Lung (tissue), 12 donors: ENCODE data around the gene BPIFB3. TPM values are rescaled to one million over a fixed set of nuclear protein-coding genes. Genes with fewer than 3 reads are reported as not detected.
"Not testable (repeated sequence)": the region's sequence is repeated elsewhere in the genome, so short reads cannot be mapped to it uniquely, and the experiment has no call there.

ENCODE experiments used
- ATAC-seq: fragments of 200-7000 bp; cut with Tn5 transposase; one replicate; pipeline ENCODE4 v1.9.1; 2020; ENCODE audit warnings: moderate number of reproducible peaks; ENCODE audit not compliant: insufficient read depth, low FRiP score
- DNase-seq, 3 donors: peaks; one replicate each; pipeline ENCODE4 v3.0.0-alpha.2; 2013 to 2017
- H3K27ac ChIP-seq, 2 donors: one replicate each; pipeline ENCODE4 v1.5.1; 2013; ENCODE audit warnings: mild to moderate bottlenecking in 2 of 2, moderate library complexity in 2 of 2, control low read depth in 1 of 2, inconsistent platforms in 1 of 2, low read depth in 1 of 2, low read length in 1 of 2
- H3K27me3 ChIP-seq, 3 donors: one replicate each; pipeline ENCODE4 v1.5.1; 2013; ENCODE audit warnings: low read length in 2 of 3; ENCODE audit not compliant: control insufficient read depth in 3 of 3, insufficient read depth in 3 of 3
- H3K36me3 ChIP-seq, 4 donors: one replicate each; pipeline ENCODE4 v1.5.1; 2013; ENCODE audit warnings: low read length in 4 of 4, mild to moderate bottlenecking in 1 of 4, moderate library complexity in 1 of 4; ENCODE audit not compliant: control insufficient read depth in 4 of 4, insufficient read depth in 4 of 4
- H3K4me1 ChIP-seq, 5 donors: one replicate each; pipeline ENCODE4 v1.5.1; 2013; ENCODE audit warnings: low read length in 5 of 5, mild to moderate bottlenecking in 2 of 5, moderate library complexity in 1 of 5; ENCODE audit not compliant: control insufficient read depth in 5 of 5, insufficient read depth in 5 of 5
- H3K4me3 ChIP-seq: one replicate; pipeline ENCODE4 v1.5.1; 2013; ENCODE audit warnings: mild to moderate bottlenecking, control low read depth, moderate library complexity
- H3K9ac ChIP-seq, 2 donors: one replicate each; pipeline ENCODE4 v1.5.1; 2013; ENCODE audit warnings: low read length in 2 of 2, control low read depth in 1 of 2; ENCODE audit not compliant: insufficient read depth in 1 of 2
- H3K9me3 ChIP-seq, 4 donors: one replicate each; pipeline ENCODE4 v1.5.1; 2013; ENCODE audit warnings: low read length in 3 of 4, mild to moderate bottlenecking in 1 of 4, moderate library complexity in 1 of 4; ENCODE audit not compliant: control insufficient read depth in 4 of 4, insufficient read depth in 3 of 4
- CTCF ChIP-seq: IDR thresholded peaks from 2 replicates; pipeline ENCODE4 v1.5.1; 2012; ENCODE audit warnings: mild to moderate bottlenecking; ENCODE audit errors: control extremely low read depth, extremely low read depth
- WGBS, 2 donors: extraction: QIAGEN DNeasy Blood & Tissue Kit; methylation state at CpG; one replicate each; pipeline ENCODE4 v1.1.7; 2013; 5-methylcytosine and 5-hydroxymethylcytosine counted together
- polyA plus RNA-seq, 2 donors: library from polyadenylated mRNA; stranded (reverse); fragments of 200-250 nt; gene quantifications; one replicate each; pipeline ENCODE4 v1.2.1, GENCODE V29; 2013
- total RNA-seq, 2 donors: library from RNA; depleted of rRNA in 1 of 2; stranded (reverse); fragments of >200 nt in 1 of 2; gene quantifications; one replicate each; pipeline ENCODE4 v1.2.1, GENCODE V29; 2014 to 2021
- donor health status: control.
- donor health status: control.
- donor health status: Bipolar disorder and iron deficiency.
- donor health status: healthy.
- donor health status: DM: yes; HTN: yes; CAD: no.

The BPIFB3 gene
- total and polyA plus RNA-seq, 4 donors = not detected

- Histone ChIP-seq H3K9me3 (no peaks in the 10 kb centered on the region), H3K27me3 (no peaks in the 10 kb centered on the region), H3K27ac (no peak overlapping the region), H3K4me1 (no peaks in the 10 kb centered on the region), H3K9ac (no peak overlapping the region), H3K36me3 (no peaks in the 10 kb centered on the region), H3K4me3 (no peak overlapping the region)
- DNase-seq (no peak), ATAC-seq (no peak)
- WGBS, 2 donors = 82 to 97% methylated on average over 1 of the region's 1 CpG
- TF ChIP-seq CTCF = no peak
Measured at GRCh38 chr20:33093074-33093473, 39.4 kb downstream of the BPIFB3 start.

- H3K27ac ChIP-seq = no peak overlapping the region
- no peaks in the 10 kb centered on the region for H3K4me1 ChIP-seq
- no peaks in the 10 kb centered on the region for H3K27me3 ChIP-seq
- H3K9me3 ChIP-seq = no peaks in the 10 kb centered on the region
- no peak overlapping the region for H3K4me3 ChIP-seq
- ATAC-seq (no peak), DNase-seq (no peak)
- H3K9ac ChIP-seq = no peak overlapping the region
- no peak for TF ChIP-seq CTCF
- H3K36me3 ChIP-seq = no peaks in the 10 kb centered on the region
- WGBS, 2 donors = 0 to 90% methylated on average over 1 of the region's 1 CpG
Measured at GRCh38 chr20:33093582-33093981, 39.9 kb downstream of the BPIFB3 start.

GRCh38 chr20:33095249-33095648 lies 41.5 kb downstream of the BPIFB3 start:
- no peak overlapping the region for H3K4me3 ChIP-seq
- ATAC-seq = no peak
- no peak for DNase-seq
- no peak overlapping the region for H3K27ac ChIP-seq
- H3K36me3 ChIP-seq = no peaks in the 10 kb centered on the region
- H3K9ac ChIP-seq = no peak overlapping the region
- 91 to 92% methylated on average over 5 of the region's 5 CpGs for WGBS, 2 donors
- H3K4me1 ChIP-seq = no peaks in the 10 kb centered on the region
- no peaks in the 10 kb centered on the region for H3K27me3 ChIP-seq
- TF ChIP-seq CTCF = no peak
- H3K9me3 ChIP-seq = no peaks in the 10 kb centered on the region

GRCh38 chr20:33095902-33096584 lies 42.3 kb downstream of the BPIFB3 start:
- H3K9me3 ChIP-seq, H3K36me3 ChIP-seq, H3K27me3 ChIP-seq, ATAC-seq, H3K4me1 ChIP-seq, H3K4me3 ChIP-seq, H3K27ac ChIP-seq, H3K9ac ChIP-seq: not testable (repeated sequence)
- peak; percentile 58 for TF ChIP-seq CTCF
- WGBS, 2 donors = 46 to 51% methylated on average over 6 of the region's 6 CpGs
- peak; percentile 34 to 61 (median 46) for DNase-seq
